GM10248 (cell line): ENCODE data around the gene RGS12.

Experiments used
- CTCF ChIA-PET: fragments of 300-600 bp; sonication (Branson Sonifier 250); formaldehyde crosslinking; extraction: SDS; loops from one replicate; lab custom pipeline; 2021; ENCODE audit warnings: antibody characterized with exemption; lab: Yijun Ruan, JAX
- POLR2A ChIA-PET: fragments of 350-650 bp; sonication (Branson Sonifier 250); formaldehyde crosslinking; extraction: SDS; loops from one replicate; lab custom pipeline; 2020; ENCODE audit warnings: antibody characterized with exemption; lab: Yijun Ruan, JAX
- DNase-seq: peaks from one replicate; pipeline ENCODE4 v3.0.0; 2012; ENCODE audit errors: extremely low spot score
- CTCF ChIP-seq: IDR thresholded peaks from 2 replicates; pipeline ENCODE4 v1.5.1; 2012; ENCODE audit warnings: mild to moderate bottlenecking, low read depth; ENCODE audit errors: extremely low read depth, missing control alignments, control extremely low read depth

The RGS12 gene

GRCh38 chr4:3283916-3284315 is 8.9 kb upstream of the RGS12 start:
- no peak for TF ChIP-seq CTCF
- ChIA-PET CTCF (no interaction called here), POLR2A (no interaction called here)
- DNase-seq: no peak

- no peak for TF ChIP-seq CTCF
- ChIA-PET POLR2A (no interaction called here), CTCF (no interaction called here)
- DNase-seq: no peak
Observed at GRCh38 chr4:3284734-3285557, 7.9 kb upstream of the RGS12 start.

- POLR2A ChIA-PET: no interaction called here
- no peak for TF ChIP-seq CTCF
- no peak for DNase-seq
- CTCF ChIA-PET: no interaction called here
Observed at GRCh38 chr4:3285558-3286334, 7.1 kb upstream of the RGS12 start.

- peak; percentile 89 for DNase-seq
- TF ChIP-seq CTCF: no peak
- ChIA-PET POLR2A (no interaction called here), CTCF (no interaction called here)
Observed at GRCh38 chr4:3286335-3287175, 6.3 kb upstream of the RGS12 start.

GRCh38 chr4:3287271-3287971 is 5.4 kb upstream of the RGS12 start:
- POLR2A ChIA-PET: no interaction called here
- no peak for TF ChIP-seq CTCF
- DNase-seq: no peak
- CTCF ChIA-PET: no interaction called here
